ENCODE measurements around the gene DUSP18.
"Not testable (repeated sequence)": the region's sequence is repeated elsewhere in the genome, so short reads cannot be mapped to it uniquely, and the experiment has no call there.

The DUSP18 gene

GRCh38 chr22:30626413-30626812 is 41.3 kb downstream of the DUSP18 start:
- no peak overlapping the region for H3K4me3 ChIP-seq (ENCODE audit: low read length)
- H3K4me1 ChIP-seq (ENCODE audit: control insufficient read depth, insufficient read depth, low read length): no peaks in the 10 kb centered on the region
- no peaks in the 10 kb centered on the region for H3K9me3 ChIP-seq (ENCODE audit: control insufficient read depth, insufficient read depth, low read length)
- DNase-seq (ENCODE audit: low read depth, low spot score): no peak
- H3K27ac ChIP-seq (ENCODE audit: low read length): no peak overlapping the region
- 0 out of 2 replicates have a peak, but pooled peaks cover 6% of the 10 kb centered on the region for H3K36me3 ChIP-seq (ENCODE audit: control insufficient read depth, insufficient read depth, low read length)
- H3K27me3 ChIP-seq (ENCODE audit: control insufficient read depth, insufficient read depth, low read length): no peaks in the 10 kb centered on the region
- WGBS (ENCODE audit: insufficient coverage, insufficient read length): no CpG with 5 or more reads among the region's 5 CpGs

- H3K27me3 ChIP-seq (ENCODE audit: control insufficient read depth, insufficient read depth, low read length); H3K9me3 ChIP-seq (ENCODE audit: control insufficient read depth, insufficient read depth, low read length); DNase-seq (ENCODE audit: low read depth, low spot score); H3K4me1 ChIP-seq (ENCODE audit: control insufficient read depth, insufficient read depth, low read length); H3K4me3 ChIP-seq (ENCODE audit: low read length); H3K27ac ChIP-seq (ENCODE audit: low read length): not testable (repeated sequence)
- H3K36me3 ChIP-seq (ENCODE audit: control insufficient read depth, insufficient read depth, low read length): peaks cover 30% of the 10 kb centered on the region; the same call in 1 of the 2 replicates
- no CpG with 5 or more reads among the region's 6 CpGs for WGBS (ENCODE audit: insufficient coverage, insufficient read length)
Observed at GRCh38 chr22:30619909-30620308, 47.8 kb downstream of the DUSP18 start.

GRCh38 chr22:30617819-30618218 is 49.9 kb downstream of the DUSP18 start:
- no peaks in the 10 kb centered on the region for H3K9me3 ChIP-seq (ENCODE audit: control insufficient read depth, insufficient read depth, low read length)
- WGBS (ENCODE audit: insufficient coverage, insufficient read length): no CpG with 5 or more reads among the region's 6 CpGs
- no peak for DNase-seq (ENCODE audit: low read depth, low spot score)

GRCh38 chr22:30615543-30615954 is 52.1 kb downstream of the DUSP18 start:
- H3K27me3 ChIP-seq (ENCODE audit: control insufficient read depth, insufficient read depth, low read length): no peaks in the 10 kb centered on the region
- H3K4me1 ChIP-seq (ENCODE audit: control insufficient read depth, insufficient read depth, low read length): no peaks in the 10 kb centered on the region
- H3K9me3 ChIP-seq (ENCODE audit: control insufficient read depth, insufficient read depth, low read length): no peaks in the 10 kb centered on the region
- no peak overlapping the region for H3K27ac ChIP-seq (ENCODE audit: low read length)
- H3K4me3 ChIP-seq (ENCODE audit: low read length): no peak overlapping the region
- WGBS (ENCODE audit: insufficient coverage, insufficient read length): no CpG with 5 or more reads among the region's 7 CpGs
- peaks cover 38% of the 10 kb centered on the region for H3K36me3 ChIP-seq (ENCODE audit: control insufficient read depth, insufficient read depth, low read length)
- DNase-seq (ENCODE audit: low read depth, low spot score): no peak

More at GRCh38 chr22:30617819-30618218, 49.9 kb downstream of the DUSP18 start:
- Histone ChIP-seq H3K27ac (ENCODE audit: low read length) (no peak overlapping the region), H3K27me3 (ENCODE audit: control insufficient read depth, insufficient read depth, low read length) (no peaks in the 10 kb centered on the region), H3K4me3 (ENCODE audit: low read length) (no peak overlapping the region), H3K36me3 (ENCODE audit: control insufficient read depth, insufficient read depth, low read length) (peaks cover 40% of the 10 kb centered on the region), H3K4me1 (ENCODE audit: control insufficient read depth, insufficient read depth, low read length) (no peaks in the 10 kb centered on the region)

GRCh38 chr22:30614879-30615278 is 52.8 kb downstream of the DUSP18 start:
- no peak for DNase-seq (ENCODE audit: low read depth, low spot score)
- peaks cover 35% of the 10 kb centered on the region for H3K36me3 ChIP-seq (ENCODE audit: control insufficient read depth, insufficient read depth, low read length)

GRCh38 chr22:30614268-30614667 is 53.4 kb downstream of the DUSP18 start:
- Histone ChIP-seq H3K27ac (ENCODE audit: low read length) (no peak overlapping the region), H3K4me1 (ENCODE audit: control insufficient read depth, insufficient read depth, low read length) (no peaks in the 10 kb centered on the region), H3K27me3 (ENCODE audit: control insufficient read depth, insufficient read depth, low read length) (no peaks in the 10 kb centered on the region), H3K36me3 (ENCODE audit: control insufficient read depth, insufficient read depth, low read length) (peaks cover 32% of the 10 kb centered on the region), H3K9me3 (ENCODE audit: control insufficient read depth, insufficient read depth, low read length) (no peaks in the 10 kb centered on the region), H3K4me3 (ENCODE audit: low read length) (no peak overlapping the region)
- no peak for DNase-seq (ENCODE audit: low read depth, low spot score)
- WGBS (ENCODE audit: insufficient coverage, insufficient read length): no CpG with 5 or more reads among the region's 7 CpGs

More at GRCh38 chr22:30614879-30615278, 52.8 kb downstream of the DUSP18 start:
- Histone ChIP-seq H3K27ac (ENCODE audit: low read length) (no peak overlapping the region), H3K27me3 (ENCODE audit: control insufficient read depth, insufficient read depth, low read length) (no peaks in the 10 kb centered on the region), H3K9me3 (ENCODE audit: control insufficient read depth, insufficient read depth, low read length) (no peaks in the 10 kb centered on the region), H3K4me1 (ENCODE audit: control insufficient read depth, insufficient read depth, low read length) (no peaks in the 10 kb centered on the region), H3K4me3 (ENCODE audit: low read length) (no peak overlapping the region)

GRCh38 chr22:30612789-30613188 is 54.9 kb downstream of the DUSP18 start:
- no peaks in the 10 kb centered on the region for H3K27me3 ChIP-seq (ENCODE audit: control insufficient read depth, insufficient read depth, low read length)
- no peaks in the 10 kb centered on the region for H3K4me1 ChIP-seq (ENCODE audit: control insufficient read depth, insufficient read depth, low read length)
- no peak for DNase-seq (ENCODE audit: low read depth, low spot score)
- no peak overlapping the region for H3K27ac ChIP-seq (ENCODE audit: low read length)
- peaks cover 28% of the 10 kb centered on the region for H3K36me3 ChIP-seq (ENCODE audit: control insufficient read depth, insufficient read depth, low read length)
- no peaks in the 10 kb centered on the region for H3K9me3 ChIP-seq (ENCODE audit: control insufficient read depth, insufficient read depth, low read length)
- WGBS (ENCODE audit: insufficient coverage, insufficient read length): no CpG with 5 or more reads among the region's 8 CpGs
- no peak overlapping the region for H3K4me3 ChIP-seq (ENCODE audit: low read length)

Data from iPS DF 6.9 (cell line).